Heart left ventricle (tissue), 16 donors: Measurements from ENCODE around the gene ANAPC15. TPM values are rescaled to one million over a fixed set of nuclear protein-coding genes. Genes with fewer than 3 reads are reported as not detected.

Experiments used
- ATAC-seq, 4 donors: fragments of 200-7000 bp; cut with Tn5 transposase; one replicate each; pipeline ENCODE4 v1.9.1; 2020 to 2022; ENCODE audit warnings: moderate library complexity in 4 of 4, mild to moderate bottlenecking in 3 of 4, moderate number of reproducible peaks in 1 of 4
- DNase-seq, 5 donors: peaks; one replicate each; pipeline ENCODE4 v3.0.0-alpha.2; 2020
- H3K27ac ChIP-seq, 12 donors: fragments of 200-600 bp; sonication (generic) in 4 of 12; one replicate each; pipeline versions ENCODE4 v1.5.0 to v1.8.0; 2016 to 2022; ENCODE audit warnings: mild to moderate bottlenecking in 2 of 12
- H3K27me3 ChIP-seq, 9 donors: fragments of 200-600 bp; sonication (generic) in 2 of 9; one replicate each; pipeline versions ENCODE4 v1.5.1 to v1.8.0; 2016 to 2022; ENCODE audit warnings: mild to moderate bottlenecking in 3 of 9
- H3K36me3 ChIP-seq, 9 donors: fragments of 200-600 bp; sonication (generic) in 2 of 9; one replicate each; pipeline versions ENCODE4 v1.5.0 to v1.8.0; 2018 to 2022; ENCODE audit warnings: mild to moderate bottlenecking in 2 of 9
- H3K4me1 ChIP-seq, 12 donors: fragments of 200-600 bp; sonication (generic) in 4 of 12; one replicate each; pipeline versions ENCODE4 v1.5.0 to v1.8.0; 2016 to 2022; ENCODE audit warnings: mild to moderate bottlenecking in 3 of 12
- H3K4me3 ChIP-seq, 12 donors: fragments of 200-600 bp; sonication (generic) in 4 of 12; one replicate each; pipeline versions ENCODE4 v1.5.0 to v1.8.0; 2017 to 2022; ENCODE audit warnings: mild to moderate bottlenecking in 9 of 12, moderate library complexity in 4 of 12
- H3K9me3 ChIP-seq, 12 donors: fragments of 200-600 bp; sonication (generic) in 4 of 12; one replicate each; pipeline versions ENCODE4 v1.5.0 to v1.8.0; 2016 to 2022; ENCODE audit warnings: mild to moderate bottlenecking in 1 of 12
- CTCF ChIP-seq, 12 donors: fragments of 200-600 bp; sonication (generic) in 4 of 12; IDR thresholded peaks; one replicate each; pipeline versions ENCODE4 v1.5.0 to v1.8.0; 2018 to 2022; ENCODE audit warnings: antibody characterized with exemption in 12 of 12, mild to moderate bottlenecking in 5 of 12
- POLR2A ChIP-seq, 2 donors: fragments of 450-650 bp; IDR thresholded peaks; one replicate each; pipeline ENCODE4 v1.6.1; 2017; ENCODE audit warnings: antibody characterized with exemption in 2 of 2, mild to moderate bottlenecking in 2 of 2, moderate library complexity in 2 of 2
- WGBS, 4 donors: extraction: QIAGEN DNeasy Blood & Tissue Kit in 2 of 4; methylation state at CpG; one replicate each; pipeline versions ENCODE4 v1.1.5 to v1.1.7; 2013 to 2018; 5-methylcytosine and 5-hydroxymethylcytosine counted together
- intact Hi-C, 10 donors: fragments of 100-400 bp; cut with DNase I; formaldehyde crosslinking; loops; one replicate each; pipeline versions ENCODE4 v1.11.1 to v1.14.2; 2022
- polyA plus RNA-seq, 2 donors: library from polyadenylated mRNA; stranded (reverse); fragments of 200-250 nt; gene quantifications; one replicate each; pipeline ENCODE4 v1.2.3, GENCODE V29; 2013
- total RNA-seq, 9 donors: library from RNA; depleted of rRNA in 2 of 9; stranded (reverse); fragments of >200 nt in 2 of 9; fragmentation: NEBNext Ultra II Directional in 3 of 9; extraction: Animal tissue kit (Norgen Biotek cat#: 25700) in 3 of 9; gene quantifications; one replicate each; pipeline versions ENCODE4 v1.1.0 to v1.2.4, GENCODE V29; 2016 to 2023
- donor health status: ischemic (EF 13 %, LVEDD 7.1; RV severe dilation, severe dysfunction).
- donor health status: healthy with polysubstance abuse.
- donor health status: DM: no; HTN: yes; CAD: no.
- donor health status: DM: no; HTN: no; CAD: no.
- donor health status: ischemic (EF 25% LVEDD 6.9; RV normal size, moderate dysfunction).
- donor health status: ischemic (EF 25% LVEDD 5.7; RV mildly dilated, moderate dysfunction).
- donor health status: healthy.
- donor health status: DM: yes; HTN: yes; CAD: no.
- donor health status: ischemic (EF 35%, LVEDD 5.7; RV mildly dilated, moderate dysfunction).
- donor health status: nonischemic (EF 11% LVEDD 7.7; RV severe dilation, severe dysfunction).
- donor health status: DM: yes; HTN: yes; CAD: no.
- donor health status: PGD.
- donor health status: ischemic (EF 29% LVEDD 5.4; RV normal size, mild dysfunction).
- donor health status: nonischemic (EF 23%, LVEDD 6.1; RV moderate dilation, normal function).

The ANAPC15 gene
- total and polyA plus RNA-seq, 11 donors: 35.6 to 82.7 (median 40.1) TPM

GRCh38 chr11:72102162-72102561 is 10.3 kb downstream of the ANAPC15 start:
- Histone ChIP-seq H3K9me3 (no peaks in the 10 kb centered on the region), H3K4me1 (peaks cover 7 to 48% (median 32%) of the 10 kb centered on the region in 12 donors), H3K36me3 (peaks cover 0 to 37% (median 25%) of the 10 kb centered on the region in 9 donors), H3K27ac (peak overlapping the region in 11 of 12 donors; percentile 91 to 99 (median 96)), H3K27me3 (no peaks in the 10 kb centered on the region), H3K4me3 (peak overlapping the region; percentile 70 to 98 (median 90))
- DNase-seq: no peak
- intact Hi-C loops: loop anchor here in 2 of 10 donors (5.0 to 10.0 kb wide), 2 partner anchors 175 to 333 kb away; partner anchors contain the start of genes CLPB (in 1 of the 2), RNF121 (in 1 of the 2) and XNDC1N (in 1 of the 2)
- WGBS, 4 donors: 48 to 54% (median 49%) methylated on average over 4 of the region's 4 CpGs
- no peak for ATAC-seq
- TF ChIP-seq POLR2A (IDR thresholded peaks at IDR 0.05) (no peak), CTCF (IDR thresholded peaks at IDR 0.05) (no peak)

GRCh38 chr11:72100462-72100861 is 12.0 kb downstream of the ANAPC15 start:
- peaks cover 0 to 53% (median 35%) of the 10 kb centered on the region in 9 donors for H3K36me3 ChIP-seq
- peak overlapping the region in 2 of 12 donors; percentile 73 to 96 for H3K27ac ChIP-seq
- no peak for ATAC-seq
- WGBS, 4 donors: 79 to 100% (median 88%) methylated on average over 1 of the region's 1 CpG
- H3K4me3 ChIP-seq: peak overlapping the region in 1 of 12 donors; percentile 4
- no peaks in the 10 kb centered on the region for H3K9me3 ChIP-seq
- intact Hi-C loops: loop anchor here in 2 of 10 donors (5.0 to 10.0 kb wide), 2 partner anchors 173 to 334 kb away; partner anchors contain the start of genes CLPB (in 1 of the 2), RNF121 (in 1 of the 2) and XNDC1N (in 1 of the 2)
- no peak for TF ChIP-seq CTCF (IDR thresholded peaks at IDR 0.05)
- TF ChIP-seq POLR2A (IDR thresholded peaks at IDR 0.05): no peak
- no peak for DNase-seq
- H3K27me3 ChIP-seq: no peaks in the 10 kb centered on the region
- H3K4me1 ChIP-seq: peaks cover 7 to 48% (median 32%) of the 10 kb centered on the region in 12 donors

- no peaks in the 10 kb centered on the region for H3K27me3 ChIP-seq
- TF ChIP-seq CTCF (IDR thresholded peaks at IDR 0.05): no peak
- peaks cover 7 to 48% (median 32%) of the 10 kb centered on the region in 12 donors for H3K4me1 ChIP-seq
- peak overlapping the region in 1 of 12 donors; percentile 73 for H3K27ac ChIP-seq
- 72 to 88% (median 82%) methylated on average over 3 of the region's 3 CpGs for WGBS, 4 donors
- no peak for ATAC-seq
- DNase-seq: no peak
- no peaks in the 10 kb centered on the region for H3K9me3 ChIP-seq
- peaks cover 0 to 57% (median 39%) of the 10 kb centered on the region in 9 donors for H3K36me3 ChIP-seq
- intact Hi-C loops: loop anchor here in 2 of 10 donors (5.0 to 10.0 kb wide), 2 partner anchors 173 to 335 kb away; partner anchors contain the start of genes CLPB (in 1 of the 2), RNF121 (in 1 of the 2) and XNDC1N (in 1 of the 2)
- H3K4me3 ChIP-seq: peak overlapping the region in 1 of 12 donors; percentile 4
These were observed 12.5 kb downstream of the ANAPC15 start for GRCh38 chr11:72100009-72100408.

- intact Hi-C loops: no loop called here
- ATAC-seq: no peak
- TF ChIP-seq CTCF (IDR thresholded peaks at IDR 0.05): no peak
- TF ChIP-seq POLR2A (IDR thresholded peaks at IDR 0.05): no peak
These were observed 13.8 kb downstream of the ANAPC15 start for GRCh38 chr11:72098741-72099140.

More at GRCh38 chr11:72098741-72099140, 13.8 kb downstream of the ANAPC15 start:
- WGBS, 4 donors: 93 to 100% (median 95%) methylated on average over 1 to 3 of the region's 3 CpGs
- DNase-seq: no peak
- Histone ChIP-seq H3K9me3 (no peaks in the 10 kb centered on the region), H3K27ac (no peak overlapping the region), H3K4me1 (peaks cover 7 to 44% (median 30%) of the 10 kb centered on the region in 12 donors), H3K36me3 (peaks cover 0 to 67% (median 49%) of the 10 kb centered on the region in 9 donors), H3K27me3 (no peaks in the 10 kb centered on the region), H3K4me3 (no peak overlapping the region)
